IMR-90 (cell line): Measurements from ENCODE around the gene PARK7. TPM values are rescaled to one million over a fixed set of nuclear protein-coding genes. Genes with fewer than 3 reads are reported as not detected.

Experiments used
- ATAC-seq: fragments of 200-7000 bp; cut with Tn5 transposase; 2 replicates; pipeline ENCODE4 v1.9.1; 2020; ENCODE audit warnings: low read depth, mild to moderate bottlenecking, moderate library complexity
- BruUV-seq: library from RNA; stranded (reverse); fragments of 400-500 nt; replicated peaks from 2 replicates; lab custom pipeline; 2021; lab: Mats Ljungman, UMichigan
- CTCF ChIA-PET: fragments of 300-600 bp; formaldehyde crosslinking; extraction: SDS; loops from one replicate; lab custom pipeline; 2021; ENCODE audit warnings: antibody characterized with exemption; lab: Yijun Ruan, JAX
- POLR2A ChIA-PET: fragments of 300-600 bp; sonication (Branson Sonifier 250); formaldehyde crosslinking; loops from one replicate; lab custom pipeline; 2022; ENCODE audit warnings: antibody characterized with exemption; ENCODE audit not compliant: unreplicated experiment; lab: Charles Lee
- DNase-seq: peaks from one replicate; pipeline ENCODE4 v3.0.0; 2013
- H2AFZ ChIP-seq: replicated peaks from 2 replicates; pipeline ENCODE3; 2013; ENCODE audit warnings: low read length, mild to moderate bottlenecking; ENCODE audit not compliant: poor library complexity
- H2AK5ac ChIP-seq: 2 replicates; pipeline ENCODE4 v1.6.1; 2013; ENCODE audit warnings: low read depth, low read length, inconsistent platforms
- H2AK9ac ChIP-seq: replicated peaks from 2 replicates; pipeline ENCODE3; 2013; ENCODE audit warnings: mild to moderate bottlenecking, low read depth, low read length, moderate library complexity; ENCODE audit not compliant: poor library complexity
- H2BK120ac ChIP-seq: 2 replicates; pipeline ENCODE4 v1.6.1; 2013; ENCODE audit warnings: low read depth, low read length, inconsistent platforms
- H2BK15ac ChIP-seq: 3 replicates; pipeline ENCODE4 v1.6.1; 2013; ENCODE audit warnings: low read depth, low read length, inconsistent platforms
- H2BK20ac ChIP-seq: 2 replicates; pipeline ENCODE4 v1.6.1; 2013; ENCODE audit warnings: low read depth, mild to moderate bottlenecking, inconsistent platforms, low read length, moderate library complexity
- H2BK5ac ChIP-seq: 2 replicates; pipeline ENCODE4 v1.6.1; 2013; ENCODE audit warnings: mild to moderate bottlenecking, low read depth, low read length, inconsistent platforms; ENCODE audit not compliant: poor library complexity, severe bottlenecking
- H3K14ac ChIP-seq: replicated peaks from 2 replicates; pipeline ENCODE4 v1.6.1; 2013; ENCODE audit warnings: low read depth, low read length, inconsistent platforms
- H3K18ac ChIP-seq: 2 replicates; pipeline ENCODE4 v1.6.1; 2013; ENCODE audit warnings: low read depth, low read length, control low read depth
- H3K23ac ChIP-seq: 2 replicates; pipeline ENCODE4 v1.6.1; 2013; ENCODE audit warnings: low read depth, low read length, inconsistent platforms
- H3K27ac ChIP-seq: 2 replicates; pipeline ENCODE4 v1.5.1; 2013; ENCODE audit warnings: mild to moderate bottlenecking, control low read depth, low read length; ENCODE audit not compliant: insufficient read depth
- H3K27me3 ChIP-seq: 2 replicates; pipeline ENCODE4 v1.6.1; 2013; ENCODE audit warnings: low read length; ENCODE audit not compliant: control insufficient read depth, insufficient read depth
- H3K36me3 ChIP-seq: 2 replicates; pipeline ENCODE4 v1.6.1; 2013; ENCODE audit warnings: low read length, mixed read lengths; ENCODE audit not compliant: control insufficient read depth, insufficient read depth
- H3K4ac ChIP-seq: 2 replicates; pipeline ENCODE4 v1.6.1; 2013; ENCODE audit warnings: low read depth, low read length, inconsistent platforms
- H3K4me1 ChIP-seq: 2 replicates; pipeline ENCODE4 v1.6.1; 2013; ENCODE audit warnings: low read length, mixed read lengths; ENCODE audit not compliant: control insufficient read depth, insufficient read depth
- H3K4me2 ChIP-seq: 2 replicates; pipeline ENCODE4 v1.6.1; 2013; ENCODE audit warnings: low read depth, mild to moderate bottlenecking, control low read depth, low read length, moderate library complexity
- H3K4me3 ChIP-seq: 2 replicates; pipeline ENCODE4 v1.5.1; 2013; ENCODE audit warnings: low read depth, mild to moderate bottlenecking, control low read depth, low read length, moderate library complexity; ENCODE audit not compliant: insufficient read depth
- H3K56ac ChIP-seq: 2 replicates; pipeline ENCODE4 v1.6.1; 2013; ENCODE audit warnings: low read length, inconsistent platforms; ENCODE audit not compliant: insufficient read depth; ENCODE audit errors: extremely low read depth
- H3K79me1 ChIP-seq, 2 experiments: 2 replicates each; pipeline ENCODE4 v1.6.1; 2013; ENCODE audit warnings: low read length in 2 of 2, inconsistent platforms in 1 of 2, low read depth in 1 of 2
- H3K9ac ChIP-seq: 2 replicates; pipeline ENCODE4 v1.6.1; 2013; ENCODE audit warnings: low read depth, low read length, control low read depth
- H3K9me1 ChIP-seq: 2 replicates; pipeline ENCODE4 v1.6.1; 2013; ENCODE audit warnings: low read length, inconsistent platforms; ENCODE audit not compliant: insufficient read depth
- H3K9me3 ChIP-seq: 2 replicates; pipeline ENCODE4 v1.6.1; 2013; ENCODE audit warnings: low read length; ENCODE audit not compliant: control insufficient read depth, insufficient read depth
- H4K20me1 ChIP-seq: 2 replicates; pipeline ENCODE4 v1.6.1; 2013; ENCODE audit warnings: low read length, inconsistent platforms; ENCODE audit not compliant: insufficient read depth
- H4K5ac ChIP-seq: 2 replicates; pipeline ENCODE4 v1.6.1; 2013; ENCODE audit warnings: mild to moderate bottlenecking, low read depth, low read length, control low read depth
- H4K8ac ChIP-seq, 2 experiments: 2 replicates each; pipeline ENCODE4 v1.6.1; 2013; ENCODE audit warnings: low read depth in 2 of 2, low read length in 2 of 2, control low read depth in 1 of 2, inconsistent platforms in 1 of 2
- H4K91ac ChIP-seq: 2 replicates; pipeline ENCODE4 v1.6.1; 2013; ENCODE audit warnings: low read depth, low read length, inconsistent platforms; ENCODE audit not compliant: insufficient read depth
- CHD1 ChIP-seq: IDR thresholded peaks from 2 replicates; pipeline ENCODE4 v1.6.1; 2012; ENCODE audit warnings: low read depth, low read length, improper control_type of control experiment
- MAZ ChIP-seq: IDR thresholded peaks from 2 replicates; pipeline ENCODE4 v1.6.1; 2012; ENCODE audit warnings: low read depth, mild to moderate bottlenecking, low read length, improper control_type of control experiment, moderate library complexity, borderline replicate concordance
- POLR2A ChIP-seq: IDR thresholded peaks from 2 replicates; pipeline ENCODE4 v1.6.1; 2012; ENCODE audit warnings: mild to moderate bottlenecking, low read depth, low read length
- WGBS, 2 experiments: methylation state at CpG; one replicate each; pipeline versions ENCODE4 v1.1.5 to v1.1.7; 2013; ENCODE audit warnings: missing lambda C conversion rate in 2 of 2; ENCODE audit not compliant: insufficient read length in 1 of 2; ENCODE audit errors: extremely low coverage in 2 of 2; 5-methylcytosine and 5-hydroxymethylcytosine counted together
- dilution Hi-C: fragments of 300-500 bp; cut with HindIII; formaldehyde crosslinking; loops from one replicate; pipeline ENCODE4 v1.14.3; 2018; ENCODE audit warnings: low sequenced_read_pairs; ENCODE audit not compliant: unreplicated experiment
- in situ Hi-C: fragments of 300-500 bp; cut with MboI; formaldehyde crosslinking; loops from 3 replicates; pipeline ENCODE4 v1.14.3; 2019; ENCODE audit warnings: low sequenced_read_pairs, inconsistent platforms, mixed read lengths
- intact Hi-C: fragments of 100-400 bp; cut with micrococcal nuclease; formaldehyde crosslinking; loops from 2 replicates; pipeline ENCODE4 v1.10.0; 2022
- polyA plus RNA-seq, 3 experiments: library from polyadenylated mRNA; depleted of rRNA; stranded (reverse); fragments of >200 nt; gene quantifications; 2 replicates each; pipeline ENCODE4 v1.2.3, GENCODE V29; 2012; ENCODE audit warnings: low replicate concordance in 1 of 3
- total RNA-seq: library from RNA; depleted of rRNA; stranded (reverse); fragments of >200 nt; gene quantifications from 2 replicates; pipeline ENCODE4 v1.2.3, GENCODE V29; 2012

PARK7 gene
- total and polyA plus RNA-seq, 2 of the 4 experiments (the other 2 are of a cell fraction): 207 to 357 TPM

- Histone ChIP-seq H3K14ac (peak overlapping the region; percentile 72; the same call in 1 of the 2 replicates), H2BK5ac (peak overlapping the region; percentile 25), H3K27me3 (no peaks in the 10 kb centered on the region), H4K8ac (no peak overlapping the region), H2AK5ac (no peak overlapping the region), H3K79me1 (peaks cover 4 to 53% of the 10 kb centered on the region in 2 experiments; a peak in 2 of 4 replicates), H2BK120ac (no peak overlapping the region), H4K5ac (no peak overlapping the region), H3K4me2 (peak overlapping the region; percentile 98), H4K91ac (no peak overlapping the region), H2AFZ (no peak overlapping the region), H3K56ac (no peak overlapping the region), H3K9me3 (no peaks in the 10 kb centered on the region), H3K9me1 (peaks cover 11% of the 10 kb centered on the region), H4K20me1 (peaks cover 71% of the 10 kb centered on the region), H3K4me1 (peaks cover 18% of the 10 kb centered on the region), H3K27ac (no peak overlapping the region), H3K23ac (0 out of 2 replicates have a peak overlapping the region, but pooled peaks have one; percentile 2), H2AK9ac (no peak overlapping the region), H3K4me3 (peak overlapping the region; percentile 66), H3K18ac (peak overlapping the region; percentile 27; the same call in 1 of the 2 replicates), H2BK15ac (no peak overlapping the region), H2BK20ac (no peak overlapping the region), H3K9ac (peak overlapping the region; percentile 66; the same call in 1 of the 2 replicates), H3K36me3 (peaks cover 3% of the 10 kb centered on the region), H3K4ac (no peak overlapping the region)
- ATAC-seq (no peak), DNase-seq (no peak)
- TF ChIP-seq POLR2A (0 out of 2 replicates have a peak, but pooled peaks have one; percentile 7), CHD1 (0 out of 2 replicates have a peak, but pooled peaks have one; percentile 28), MAZ (no peak)
- ChIA-PET CTCF (interaction anchor here (0.7 kb wide), 1 partner anchor 43 kb away, joined by 3 read pairs; no protein-coding TSS in a partner anchor), POLR2A (no interaction called here)
- in situ Hi-C loops (no loop called here), dilution Hi-C loops (loop anchor here (25.0 kb wide), 1 partner anchor 288 kb away; the partner anchor contains the start of gene SLC45A1), intact Hi-C loops (loop anchor here (5.0 kb wide), 1 partner anchor 357 kb away; no protein-coding TSS in a partner anchor)
- BruUV-seq: no TSS peak
- no CpG with 5 or more reads among the region's 1 CpG for WGBS, 2 experiments
Measured at GRCh38 chr1:8023995-8024313, 62.4 kb downstream of the PARK7 start.
